Activated naive CD8-positive, alpha-beta T cell treated with anti-CD3 and anti-CD28 coated beads, Interleukin-2, amount 50 U/mL, for 24 hours (primary cell): Measurements from ENCODE around the gene U2AF2.

Experiments used
- ATAC-seq: fragments of 150-1000 bp; cut with Tn5 transposase; one replicate; pipeline ENCODE4 v1.10.0; 2021
- DNase-seq: peaks from one replicate; pipeline ENCODE4 v3.0.0; 2021
- H3K27ac Mint-ChIP-seq: one replicate; pipeline ENCODE4 v1.8.0; 2021; ENCODE audit warnings: mild to moderate bottlenecking, mixed read lengths
- H3K27me3 Mint-ChIP-seq: one replicate; pipeline ENCODE4 v1.8.0; 2021; ENCODE audit warnings: mixed read lengths
- H3K36me3 Mint-ChIP-seq: one replicate; pipeline ENCODE4 v1.8.0; 2021; ENCODE audit warnings: low read depth, mixed read lengths
- H3K4me1 Mint-ChIP-seq: one replicate; pipeline ENCODE4 v1.8.0; 2021; ENCODE audit warnings: mixed read lengths
- H3K4me3 Mint-ChIP-seq: one replicate; pipeline ENCODE4 v1.8.0; 2021; ENCODE audit warnings: mild to moderate bottlenecking, moderate library complexity, mixed read lengths
- H3K9me3 Mint-ChIP-seq: one replicate; pipeline ENCODE4 v1.8.0; 2021; ENCODE audit warnings: mixed read lengths

The U2AF2 gene

GRCh38 chr19:55616395-55616875 is 38.4 kb upstream of the U2AF2 start:
- no peak for DNase-seq
- Mint-ChIP-seq H3K9me3 (no peaks in the 10 kb centered on the region), H3K27me3 (no peaks in the 10 kb centered on the region), H3K27ac (no peak overlapping the region), H3K4me1 (peaks cover 32% of the 10 kb centered on the region), H3K36me3 (peaks cover 18% of the 10 kb centered on the region), H3K4me3 (no peak overlapping the region)
- no peak for ATAC-seq

GRCh38 chr19:55617426-55617825 is 37.4 kb upstream of the U2AF2 start:
- Mint-ChIP-seq H3K27me3 (no peaks in the 10 kb centered on the region), H3K4me3 (no peak overlapping the region), H3K9me3 (no peaks in the 10 kb centered on the region), H3K36me3 (peaks cover 18% of the 10 kb centered on the region), H3K27ac (no peak overlapping the region), H3K4me1 (peaks cover 25% of the 10 kb centered on the region)
- ATAC-seq = no peak
- no peak for DNase-seq

GRCh38 chr19:55618426-55618825 is 36.4 kb upstream of the U2AF2 start:
- H3K36me3 Mint-ChIP-seq = peaks cover 18% of the 10 kb centered on the region
- H3K27ac Mint-ChIP-seq = no peak overlapping the region

GRCh38 chr19:55619286-55619685 is 35.5 kb upstream of the U2AF2 start:
- H3K9me3 Mint-ChIP-seq = no peaks in the 10 kb centered on the region
- no peak overlapping the region for H3K27ac Mint-ChIP-seq
- no peak overlapping the region for H3K4me3 Mint-ChIP-seq
- H3K4me1 Mint-ChIP-seq = peaks cover 35% of the 10 kb centered on the region
- ATAC-seq (no peak), DNase-seq (no peak)
- peaks cover 18% of the 10 kb centered on the region for H3K36me3 Mint-ChIP-seq
- no peaks in the 10 kb centered on the region for H3K27me3 Mint-ChIP-seq

More at GRCh38 chr19:55618426-55618825, 36.4 kb upstream of the U2AF2 start:
- Mint-ChIP-seq H3K4me1 (peaks cover 28% of the 10 kb centered on the region), H3K27me3 (no peaks in the 10 kb centered on the region), H3K9me3 (no peaks in the 10 kb centered on the region), H3K4me3 (no peak overlapping the region)
- ATAC-seq (no peak), DNase-seq (no peak)

- Mint-ChIP-seq H3K27me3 (no peaks in the 10 kb centered on the region), H3K4me3 (peak overlapping the region; percentile 6), H3K27ac (peak overlapping the region; percentile 80), H3K36me3 (peaks cover 18% of the 10 kb centered on the region), H3K4me1 (peaks cover 43% of the 10 kb centered on the region), H3K9me3 (no peaks in the 10 kb centered on the region)
- DNase-seq = peak; percentile 47
- ATAC-seq = peak; percentile 39
Measured at GRCh38 chr19:55620410-55621204, 34.2 kb upstream of the U2AF2 start.

GRCh38 chr19:55621205-55621672 is 33.6 kb upstream of the U2AF2 start:
- no peaks in the 10 kb centered on the region for H3K9me3 Mint-ChIP-seq
- H3K4me1 Mint-ChIP-seq = peaks cover 47% of the 10 kb centered on the region
- H3K4me3 Mint-ChIP-seq = no peak overlapping the region
- DNase-seq (no peak), ATAC-seq (no peak)
- H3K27ac Mint-ChIP-seq = peak overlapping the region; percentile 80
- H3K27me3 Mint-ChIP-seq = no peaks in the 10 kb centered on the region
- peaks cover 18% of the 10 kb centered on the region for H3K36me3 Mint-ChIP-seq

GRCh38 chr19:55621673-55622231 is 33.1 kb upstream of the U2AF2 start:
- no peak for ATAC-seq
- Mint-ChIP-seq H3K9me3 (no peaks in the 10 kb centered on the region), H3K4me3 (no peak overlapping the region), H3K27me3 (peaks cover 1% of the 10 kb centered on the region), H3K4me1 (peaks cover 53% of the 10 kb centered on the region), H3K27ac (no peak overlapping the region), H3K36me3 (peaks cover 17% of the 10 kb centered on the region)
- no peak for DNase-seq

GRCh38 chr19:55622242-55622969 is 32.4 kb upstream of the U2AF2 start:
- H3K36me3 Mint-ChIP-seq = peaks cover 13% of the 10 kb centered on the region
- no peak for ATAC-seq
- H3K27me3 Mint-ChIP-seq = peaks cover 1% of the 10 kb centered on the region
- H3K4me1 Mint-ChIP-seq = peaks cover 59% of the 10 kb centered on the region
- H3K4me3 Mint-ChIP-seq = no peak overlapping the region
- H3K9me3 Mint-ChIP-seq = no peaks in the 10 kb centered on the region
- no peak overlapping the region for H3K27ac Mint-ChIP-seq
- DNase-seq = no peak

GRCh38 chr19:55623130-55623529 is 31.7 kb upstream of the U2AF2 start:
- peaks cover 12% of the 10 kb centered on the region for H3K36me3 Mint-ChIP-seq
- H3K27ac Mint-ChIP-seq = no peak overlapping the region
- H3K4me1 Mint-ChIP-seq = peaks cover 59% of the 10 kb centered on the region
- no peak for DNase-seq
- peaks cover 1% of the 10 kb centered on the region for H3K27me3 Mint-ChIP-seq
- ATAC-seq = no peak
- H3K9me3 Mint-ChIP-seq = no peaks in the 10 kb centered on the region
- H3K4me3 Mint-ChIP-seq = no peak overlapping the region

- H3K36me3 Mint-ChIP-seq = peaks cover 12% of the 10 kb centered on the region
- DNase-seq (no peak), ATAC-seq (no peak)
- peaks cover 1% of the 10 kb centered on the region for H3K27me3 Mint-ChIP-seq
- no peak overlapping the region for H3K27ac Mint-ChIP-seq
- H3K4me3 Mint-ChIP-seq = peak overlapping the region; percentile 81
- H3K9me3 Mint-ChIP-seq = no peaks in the 10 kb centered on the region
- peaks cover 58% of the 10 kb centered on the region for H3K4me1 Mint-ChIP-seq
Measured at GRCh38 chr19:55623561-55623960, 31.3 kb upstream of the U2AF2 start.

- H3K9me3 Mint-ChIP-seq = no peaks in the 10 kb centered on the region
- peaks cover 10% of the 10 kb centered on the region for H3K36me3 Mint-ChIP-seq
- H3K27ac Mint-ChIP-seq = peak within 1 kb of the TSS; percentile 84
- H3K4me1 Mint-ChIP-seq = peaks cover 54% of the 10 kb centered on the region
- ATAC-seq (peak; percentile 51), DNase-seq (peak; percentile 95)
- peak within 1 kb of the TSS; percentile 81 for H3K4me3 Mint-ChIP-seq
- H3K27me3 Mint-ChIP-seq = peaks cover 1% of the 10 kb centered on the region
Measured at GRCh38 chr19:55624109-55625003, 30.5 kb upstream of the U2AF2 start, which contains the start of gene ZNF784. ZNF784 (minus strand) TSS chr19:55624566; CDS start chr19:55624561, 5 bp downstream.

GRCh38 chr19:55625004-55625326 is 29.9 kb upstream of the U2AF2 start:
- H3K36me3 Mint-ChIP-seq = peaks cover 5% of the 10 kb centered on the region
- peak overlapping the region; percentile 81 for H3K4me3 Mint-ChIP-seq
- peaks cover 1% of the 10 kb centered on the region for H3K27me3 Mint-ChIP-seq
- peak overlapping the region; percentile 50 for H3K27ac Mint-ChIP-seq
- no peaks in the 10 kb centered on the region for H3K9me3 Mint-ChIP-seq
- no peak for ATAC-seq
- DNase-seq = no peak
- H3K4me1 Mint-ChIP-seq = peaks cover 48% of the 10 kb centered on the region

GRCh38 chr19:55626350-55626749 is 28.5 kb upstream of the U2AF2 start:
- Mint-ChIP-seq H3K27me3 (peaks cover 1% of the 10 kb centered on the region), H3K27ac (peak overlapping the region; percentile 33), H3K4me3 (peak overlapping the region; percentile 42), H3K36me3 (no peaks in the 10 kb centered on the region), H3K9me3 (no peaks in the 10 kb centered on the region), H3K4me1 (peaks cover 35% of the 10 kb centered on the region)
- peak; percentile 70 for ATAC-seq
- DNase-seq = peak; percentile 34

GRCh38 chr19:55632463-55632834 is 22.4 kb upstream of the U2AF2 start:
- Mint-ChIP-seq H3K4me1 (peaks cover 41% of the 10 kb centered on the region), H3K27ac (peak overlapping the region; percentile 44), H3K36me3 (peaks cover 12% of the 10 kb centered on the region), H3K27me3 (no peaks in the 10 kb centered on the region), H3K4me3 (peak overlapping the region; percentile 16), H3K9me3 (no peaks in the 10 kb centered on the region)
- DNase-seq (peak; percentile 89), ATAC-seq (peak; percentile 41)
